Activated CD4-positive, CD25-positive, alpha-beta regulatory T cell treated with anti-CD3 and anti-CD28 coated beads, Interleukin-2, amount 50 U/mL, for 16 hours (primary cell): ENCODE data around the gene ZNF467.

Experiments
- DNase-seq: peaks from one replicate; pipeline ENCODE4 v3.0.0-alpha.2; 2020; ENCODE audit warnings: low read depth, low spot score

ZNF467 gene

GRCh38 chr7:149750122-149750845 lies 23.1 kb downstream of the ZNF467 start:
- no peak for DNase-seq

GRCh38 chr7:149748076-149748874 lies 25.1 kb downstream of the ZNF467 start:
- no peak for DNase-seq

- DNase-seq, result no peak
Measured at GRCh38 chr7:149743476-149744255, 29.7 kb downstream of the ZNF467 start.

GRCh38 chr7:149742075-149742701 lies 31.2 kb downstream of the ZNF467 start:
- peak; percentile 40 for DNase-seq

GRCh38 chr7:149741629-149742028 lies 31.8 kb downstream of the ZNF467 start:
- DNase-seq, result no peak

GRCh38 chr7:149736478-149737360 lies 36.7 kb downstream of the ZNF467 start:
- no peak for DNase-seq

- DNase-seq, result no peak
Measured at GRCh38 chr7:149735779-149736477, 37.5 kb downstream of the ZNF467 start.

GRCh38 chr7:149735181-149735602 lies 38.2 kb downstream of the ZNF467 start:
- no peak for DNase-seq

GRCh38 chr7:149734791-149735075 lies 38.7 kb downstream of the ZNF467 start:
- no peak for DNase-seq

- DNase-seq, result no peak
Measured at GRCh38 chr7:149733924-149734790, 39.2 kb downstream of the ZNF467 start.

GRCh38 chr7:149733131-149733923 lies 40.1 kb downstream of the ZNF467 start:
- DNase-seq, result no peak

- no peak for DNase-seq
Measured at GRCh38 chr7:149732611-149733010, 40.8 kb downstream of the ZNF467 start.

GRCh38 chr7:149732111-149732561 lies 41.3 kb downstream of the ZNF467 start:
- no peak for DNase-seq

GRCh38 chr7:149731207-149731955 lies 42.0 kb downstream of the ZNF467 start:
- no peak for DNase-seq

- DNase-seq, result no peak
Measured at GRCh38 chr7:149729983-149730801, 43.2 kb downstream of the ZNF467 start.

GRCh38 chr7:149729586-149729982 lies 43.8 kb downstream of the ZNF467 start:
- no peak for DNase-seq
